HG03571 (cell line): ENCODE measurements around the gene ABCA8.
"Not testable (repeated sequence)": the region's sequence is repeated elsewhere in the genome, so short reads cannot be mapped to it uniquely, and the experiment has no call there.

Source experiments
- ATAC-seq: cut with Tn5 transposase; IDR thresholded peaks from one replicate; pipeline ENCODE4 v1.9.1; 2021; ENCODE audit not compliant: unreplicated experiment

Gene ABCA8

DNA sequence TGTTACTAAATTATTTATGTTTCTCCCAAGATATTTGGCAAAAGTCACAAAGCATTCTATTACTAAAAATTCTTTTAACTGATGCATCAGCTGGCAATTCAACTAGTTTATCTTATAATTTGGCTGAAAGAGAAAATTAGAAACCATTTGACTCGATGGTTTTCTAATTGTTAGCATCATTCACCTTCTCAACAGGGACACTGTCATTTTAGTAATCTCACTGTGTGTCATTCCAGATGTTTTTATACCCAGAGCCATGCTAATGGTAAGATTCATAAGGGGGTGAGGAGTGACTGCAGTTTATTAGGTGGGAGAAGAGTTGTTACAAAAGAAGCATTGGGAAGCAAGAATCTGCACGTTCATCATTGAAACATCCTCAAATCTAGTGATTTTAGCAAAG is 124.9 kb downstream of the ABCA8 start:
- ATAC-seq: no peak

DNA sequence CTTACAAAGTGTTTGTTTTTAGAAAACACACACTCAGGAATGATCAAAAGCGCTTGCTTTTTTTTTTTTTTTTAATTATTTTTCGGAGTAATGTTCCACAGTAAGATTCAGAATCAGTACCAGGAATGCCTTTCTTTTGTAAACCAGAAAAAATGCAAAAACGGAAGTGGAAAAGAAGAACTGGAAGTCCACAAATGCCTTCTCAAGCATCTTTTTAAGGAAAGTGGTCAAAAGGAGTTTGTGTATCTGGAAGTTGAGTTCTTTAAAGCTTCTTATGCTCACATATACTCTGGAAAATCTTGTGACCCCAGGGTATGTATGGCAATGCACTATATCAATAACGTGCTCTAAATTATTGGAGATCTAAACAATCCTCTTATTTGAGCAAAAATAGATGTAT is 126.0 kb downstream of the ABCA8 start:
- ATAC-seq: no peak

DNA sequence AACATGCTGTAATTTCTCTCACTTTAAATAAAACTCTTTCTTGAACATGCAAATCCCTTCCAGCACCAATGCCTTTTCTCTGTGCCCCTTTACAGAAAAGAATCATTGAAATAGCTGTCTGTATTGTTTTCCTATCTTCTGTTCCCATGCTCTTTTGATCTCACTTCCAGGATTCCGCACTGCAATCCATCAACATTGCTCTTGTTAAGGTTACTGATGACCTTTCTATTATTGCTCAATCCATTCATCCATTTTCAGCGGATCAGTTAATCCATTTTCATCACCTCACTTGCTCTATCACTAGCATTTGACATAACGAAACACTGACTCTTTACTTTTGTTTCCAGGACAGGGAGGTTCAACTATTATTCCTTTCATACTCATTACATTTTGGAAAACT is 130.5 kb downstream of the ABCA8 start:
- no peak for ATAC-seq

DNA sequence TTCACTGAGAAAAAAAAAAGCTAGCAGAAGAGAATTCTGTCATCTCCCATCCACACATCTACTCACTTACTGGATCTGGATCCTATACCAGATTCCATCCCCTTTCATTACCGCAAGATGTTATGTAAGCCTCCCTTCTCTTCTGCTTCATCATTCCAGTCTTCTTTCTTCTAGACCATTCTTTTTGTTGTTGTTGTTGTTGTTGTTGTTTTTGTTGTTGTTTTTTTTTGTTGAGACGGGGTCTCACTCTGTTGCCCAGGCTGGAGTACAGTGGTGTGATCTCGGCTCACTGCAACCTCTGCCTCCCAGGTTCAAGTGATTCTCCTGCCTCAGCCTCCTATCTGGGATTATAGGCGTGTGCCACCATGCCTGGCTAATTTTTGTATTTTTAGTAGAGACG is 131.0 kb downstream of the ABCA8 start:
- not testable (repeated sequence) for ATAC-seq

DNA sequence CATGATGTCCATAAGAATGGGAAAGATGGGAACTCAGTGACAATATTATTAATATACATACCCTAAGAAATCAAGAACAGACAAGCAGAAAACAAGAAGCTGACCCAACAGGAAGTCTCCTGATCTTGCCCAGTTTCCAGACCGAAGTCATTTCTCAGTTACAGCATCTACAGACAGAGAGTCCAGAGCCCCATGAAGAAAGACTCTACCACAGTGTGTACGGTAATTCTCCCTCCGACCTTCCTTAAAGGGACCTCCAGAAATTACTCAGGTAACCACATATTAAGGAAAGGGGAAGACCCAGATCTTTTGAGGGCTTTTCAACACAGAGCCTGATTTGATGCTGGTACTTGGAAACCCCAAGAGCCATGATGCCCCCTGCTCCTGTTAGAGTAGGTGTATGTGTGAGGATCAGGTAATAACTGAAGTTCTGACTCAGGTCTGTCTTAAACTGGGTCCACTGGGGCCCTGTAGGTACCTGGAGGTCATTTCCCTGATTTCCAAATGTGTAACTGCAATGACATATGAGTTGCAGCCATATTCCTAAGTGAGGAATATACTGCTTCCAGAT is 132.4 kb downstream of the ABCA8 start:
- ATAC-seq: no peak

DNA sequence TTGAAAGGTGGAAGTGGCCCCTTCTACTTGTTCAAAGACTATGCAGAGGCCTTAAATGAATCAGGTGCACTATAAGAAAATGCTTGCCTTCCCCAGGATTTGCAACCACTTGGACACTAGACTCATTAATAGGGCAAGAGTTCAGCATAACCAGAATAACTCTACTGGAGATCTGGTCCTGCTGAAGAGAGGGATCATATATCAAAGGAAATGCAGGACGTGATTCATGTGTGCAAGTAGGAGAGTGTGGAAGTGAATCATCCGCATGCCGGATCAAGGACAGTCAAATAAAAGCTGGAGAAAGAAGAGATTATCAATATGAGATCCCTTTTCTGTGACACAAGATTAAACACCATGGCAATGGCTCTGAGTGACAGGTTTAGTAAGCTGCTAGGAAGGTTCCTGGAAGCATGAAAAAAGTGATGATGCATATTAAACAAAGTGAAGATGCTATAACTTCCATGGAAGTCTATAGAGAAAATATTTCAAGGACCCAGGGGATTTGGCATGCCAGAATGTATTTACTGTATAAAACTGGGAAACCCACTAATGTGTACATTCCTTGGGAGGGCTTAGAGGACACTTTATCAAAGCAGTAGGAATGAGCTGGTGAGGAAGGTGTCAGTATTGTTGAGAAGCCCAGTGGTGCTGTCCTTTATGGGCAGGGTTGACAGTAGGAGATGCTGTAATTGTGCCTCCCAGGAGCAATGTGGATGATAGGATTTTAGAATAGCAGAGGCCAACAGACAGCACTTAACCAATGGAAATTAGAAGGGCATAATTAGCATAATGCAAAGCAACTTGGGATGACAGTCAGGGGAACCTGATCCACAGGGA is 133.1 kb downstream of the ABCA8 start:
- ATAC-seq: no peak

DNA sequence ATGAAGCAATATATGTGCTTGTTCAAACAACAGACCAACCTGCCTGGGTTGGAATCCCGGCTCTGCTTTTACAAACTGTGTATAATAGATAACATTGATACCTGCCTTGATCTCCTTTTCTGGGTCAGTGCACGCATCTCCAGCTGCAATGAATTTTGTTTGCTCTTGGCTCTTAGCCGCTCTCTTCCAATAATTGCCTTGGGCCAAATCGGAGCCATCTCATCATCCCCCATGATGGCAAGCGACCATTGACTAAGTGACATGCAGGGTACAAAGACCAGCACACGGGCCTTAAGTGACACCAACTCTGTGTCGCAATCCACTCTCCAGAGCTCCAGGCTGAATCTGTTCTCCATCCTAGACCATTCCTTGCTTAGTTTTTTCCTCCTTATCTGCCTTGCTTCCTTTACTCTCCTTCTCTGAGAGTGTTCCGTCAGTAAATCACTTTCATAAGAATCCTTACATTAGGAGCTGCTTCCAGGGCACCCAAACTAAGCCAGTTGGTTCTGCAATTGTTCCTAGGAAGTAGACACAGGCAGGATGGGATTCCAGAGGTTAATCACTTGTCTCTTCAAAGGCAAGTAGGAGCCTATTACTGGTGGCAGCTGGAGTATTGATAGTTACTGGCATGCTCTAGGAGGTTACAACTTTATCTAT is 134.2 kb downstream of the ABCA8 start:
- no peak for ATAC-seq

DNA sequence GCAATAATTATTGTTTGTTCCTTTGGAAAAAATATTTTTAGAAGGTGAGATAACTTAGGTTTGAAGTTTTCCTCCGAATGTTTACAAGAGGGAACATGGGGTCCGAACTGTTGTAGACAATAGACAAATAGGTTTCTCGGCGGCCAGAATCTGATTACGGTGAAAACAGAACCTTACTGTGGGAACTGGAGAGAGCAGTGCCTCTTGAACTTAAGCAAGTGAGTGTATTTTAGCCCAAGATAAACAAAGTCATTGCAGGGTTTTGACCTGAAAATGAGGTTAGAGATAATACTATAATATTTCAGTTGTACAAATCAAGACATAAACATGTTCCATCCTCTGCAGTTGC is 134.7 kb downstream of the ABCA8 start:
- no peak for ATAC-seq

DNA sequence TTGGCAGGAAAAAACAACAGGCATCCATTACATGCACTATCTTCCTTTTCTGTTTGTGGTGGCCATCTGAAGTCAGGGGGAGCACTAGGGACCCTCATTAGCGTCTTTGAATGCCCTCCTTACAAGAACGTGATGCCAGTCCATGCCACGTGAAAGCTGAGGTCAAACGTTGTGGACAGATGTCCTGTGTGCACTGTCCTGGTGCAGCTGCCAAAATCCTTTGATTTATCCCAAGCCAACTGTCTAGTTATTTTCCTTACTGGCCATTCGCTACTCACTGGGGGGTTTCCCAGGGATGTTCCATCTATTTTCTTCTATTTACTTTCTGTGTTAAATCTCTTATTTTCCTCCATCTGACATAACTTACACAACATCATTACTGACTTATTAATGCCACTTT is 135.7 kb downstream of the ABCA8 start:
- no peak for ATAC-seq
